Stimulated activated CD4-positive, alpha-beta T cell treated with anti-CD3 and anti-CD28 coated beads, Interleukin-2, amount 100 ng/mL, for 24 hours (primary cell): ENCODE measurements around the gene CAB39L.

Source experiments
- DNase-seq, 2 donors: peaks; one replicate each; pipeline ENCODE4 v3.0.0-alpha.2; 2020

CAB39L gene

GRCh38 chr13:49271264-49271663 is 172.6 kb downstream of the CAB39L start:
- DNase-seq = no peak

GRCh38 chr13:49265822-49266221 is 178.0 kb downstream of the CAB39L start:
- no peak for DNase-seq

DNA sequence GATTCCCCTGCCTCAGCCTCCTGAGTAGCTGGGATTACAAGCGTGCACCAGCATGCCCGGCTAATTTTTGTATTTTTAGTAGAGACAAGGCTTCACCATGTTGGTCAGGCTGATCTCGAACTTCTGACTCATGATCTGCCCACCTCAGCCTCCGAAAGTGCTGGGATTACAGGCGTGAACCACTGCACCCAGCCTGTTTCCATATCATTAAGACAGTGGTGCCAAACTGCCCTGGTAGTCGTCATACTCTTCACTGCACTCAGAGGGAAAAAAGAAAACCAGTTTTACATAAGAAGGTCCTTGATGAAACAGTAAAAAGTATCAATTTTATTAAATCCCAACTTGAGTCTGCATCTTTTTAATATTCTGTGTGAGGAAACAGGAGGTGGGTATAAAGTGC is 181.2 kb downstream of the CAB39L start:
- no peak for DNase-seq

DNA sequence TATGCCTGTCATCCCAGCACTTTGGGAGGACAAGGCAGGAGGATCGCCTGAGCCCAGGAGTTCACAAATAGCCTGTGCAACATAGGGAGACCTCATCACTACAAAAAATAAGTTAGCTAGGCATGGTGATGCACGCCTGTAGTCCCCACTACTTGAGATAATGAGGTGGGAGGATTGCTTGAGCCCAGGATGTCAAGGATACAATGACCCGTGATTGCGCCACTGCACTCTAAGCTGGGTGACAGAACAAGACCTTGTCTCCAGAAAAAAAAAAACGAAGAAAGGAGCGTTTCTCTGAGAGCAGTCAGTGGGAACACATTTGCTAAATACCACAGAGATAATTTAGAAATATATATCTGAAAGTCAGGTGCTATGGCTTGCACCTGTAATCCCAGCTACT is 184.3 kb downstream of the CAB39L start:
- no peak for DNase-seq
